ENCODE measurements around the gene MIA2. TPM values are rescaled to one million over a fixed set of nuclear protein-coding genes. Genes with fewer than 3 reads are reported as not detected.
A peak's percentile ranks its signal among the peaks of the same experiment; 100 is the strongest.
"Not testable (repeated sequence)": the region's sequence is repeated elsewhere in the genome, so short reads cannot be mapped to it uniquely, and the experiment has no call there.

MIA2 gene
- total RNA-seq, 4 donors from 2014 or later: 10.9 to 17.0 (median 12.6) TPM

GRCh38 chr14:39230416-39231035 is 3.2 kb upstream of the MIA2 start:
- Histone ChIP-seq H3K9me3 (no peaks in the 10 kb centered on the region), H3K27ac (replicated peaks in 1 of 4) (no peak overlapping the region), H3K4me3 (no peak overlapping the region), H3K27me3 (no peaks in the 10 kb centered on the region), H3K36me3 (no peaks in the 10 kb centered on the region), H3K4me1 (peaks cover 0 to 5% (median 0%) of the 10 kb centered on the region in 4 donors)
- no peak for DNase-seq (ENCODE audit: extremely low spot score)
- WGBS: 73% methylated on average over 5 of the region's 5 CpGs
- intact Hi-C loops (cut with DNase I): no loop called here
- TF ChIP-seq EP300 (IDR thresholded peaks at IDR 0.05): no peak

DNA sequence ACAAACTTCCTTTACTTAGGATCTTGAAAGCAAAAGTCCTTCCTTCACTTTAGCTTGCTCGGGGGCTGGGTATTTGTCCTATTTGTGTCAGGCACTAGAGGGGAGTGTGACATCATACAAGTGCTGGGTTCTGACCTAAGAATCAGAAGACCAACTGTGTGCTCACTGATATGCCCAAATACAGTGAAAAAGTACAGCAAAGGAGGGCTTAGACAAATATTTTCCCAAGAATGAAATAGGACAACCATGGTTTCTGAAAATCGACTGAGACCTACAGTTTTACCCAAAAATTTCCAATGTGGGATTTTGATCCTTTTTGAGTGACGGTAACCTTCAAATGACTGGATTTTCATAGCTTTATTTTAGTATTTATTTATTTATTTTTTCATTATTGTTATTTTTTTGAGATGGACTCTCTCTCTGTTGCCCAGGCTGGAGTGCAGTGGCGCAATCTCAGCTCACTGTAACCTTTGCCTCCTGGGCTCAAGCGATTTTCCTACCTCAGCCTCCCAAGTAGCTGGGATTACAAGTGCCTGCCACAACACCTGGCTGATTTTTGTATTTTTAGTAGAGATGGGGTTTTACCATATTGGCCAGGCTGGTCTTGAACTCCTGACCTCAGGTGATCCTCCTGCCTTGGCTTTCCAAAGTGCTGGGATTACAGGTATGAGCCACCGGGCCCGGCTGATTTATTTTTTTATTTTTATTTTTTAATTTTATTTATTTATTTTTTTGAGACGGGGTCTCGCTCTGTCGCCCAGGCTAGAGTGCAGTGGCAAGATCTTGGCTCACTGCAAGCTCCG is 1.8 kb upstream of the MIA2 start:
- H3K36me3 ChIP-seq; H3K27me3 ChIP-seq; H3K4me1 ChIP-seq; intact Hi-C loops (cut with DNase I); H3K27ac ChIP-seq (replicated peaks in 1 of 4); H3K9me3 ChIP-seq; H3K4me3 ChIP-seq; DNase-seq (ENCODE audit: extremely low spot score): not testable (repeated sequence)
- TF ChIP-seq, protein P1, sequence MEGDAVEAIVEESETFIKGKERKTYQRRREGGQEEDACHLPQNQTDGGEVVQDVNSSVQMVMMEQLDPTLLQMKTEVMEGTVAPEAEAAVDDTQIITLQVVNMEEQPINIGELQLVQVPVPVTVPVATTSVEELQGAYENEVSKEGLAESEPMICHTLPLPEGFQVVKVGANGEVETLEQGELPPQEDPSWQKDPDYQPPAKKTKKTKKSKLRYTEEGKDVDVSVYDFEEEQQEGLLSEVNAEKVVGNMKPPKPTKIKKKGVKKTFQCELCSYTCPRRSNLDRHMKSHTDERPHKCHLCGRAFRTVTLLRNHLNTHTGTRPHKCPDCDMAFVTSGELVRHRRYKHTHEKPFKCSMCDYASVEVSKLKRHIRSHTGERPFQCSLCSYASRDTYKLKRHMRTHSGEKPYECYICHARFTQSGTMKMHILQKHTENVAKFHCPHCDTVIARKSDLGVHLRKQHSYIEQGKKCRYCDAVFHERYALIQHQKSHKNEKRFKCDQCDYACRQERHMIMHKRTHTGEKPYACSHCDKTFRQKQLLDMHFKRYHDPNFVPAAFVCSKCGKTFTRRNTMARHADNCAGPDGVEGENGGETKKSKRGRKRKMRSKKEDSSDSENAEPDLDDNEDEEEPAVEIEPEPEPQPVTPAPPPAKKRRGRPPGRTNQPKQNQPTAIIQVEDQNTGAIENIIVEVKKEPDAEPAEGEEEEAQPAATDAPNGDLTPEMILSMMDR (IDR thresholded peaks at IDR 0.05): peak in 1 of 3 experiments; percentile 33
- WGBS: 91% methylated on average over 11 of the region's 11 CpGs

- no peak for TF ChIP-seq POLR2A (IDR thresholded peaks at IDR 0.05; ENCODE audit: low read depth)
- peaks cover 0 to 5% (median 0%) of the 10 kb centered on the region in 4 donors for H3K4me1 ChIP-seq
- no peaks in the 10 kb centered on the region for H3K27me3 ChIP-seq
- H3K27ac ChIP-seq (replicated peaks in 1 of 4): no peak overlapping the region
- no peaks in the 10 kb centered on the region for H3K36me3 ChIP-seq
- WGBS: 75% methylated on average over 12 of the region's 12 CpGs
- no peak overlapping the region for H3K4me3 ChIP-seq
- intact Hi-C loops (cut with DNase I): no loop called here
- DNase-seq (ENCODE audit: extremely low spot score): no peak
- no peaks in the 10 kb centered on the region for H3K9me3 ChIP-seq
Observed at GRCh38 chr14:39232554-39233415, 930 bp upstream of the MIA2 start.

DNA sequence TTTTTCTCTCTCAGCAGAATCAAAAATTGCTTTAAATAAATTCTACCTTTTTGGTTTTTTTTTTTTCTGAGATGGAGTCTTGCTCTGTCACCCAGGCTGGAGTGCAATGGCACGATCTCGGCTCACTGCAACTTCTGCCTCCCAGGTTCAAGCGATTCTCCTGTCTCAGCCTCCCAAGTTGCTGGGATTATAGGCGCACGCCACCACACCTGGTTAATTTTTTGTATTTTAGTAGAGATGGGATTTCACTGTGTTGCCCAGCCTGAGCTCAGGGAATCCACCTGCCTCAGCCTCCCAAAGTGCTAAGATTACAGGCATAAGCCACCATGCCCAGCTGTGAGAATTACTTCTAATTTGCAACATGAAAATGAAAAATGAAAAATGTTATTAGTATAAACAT is 1.3 kb downstream of the MIA2 start:
- intact Hi-C loops (cut with DNase I): not testable (repeated sequence)

GRCh38 chr14:39235466-39235865 is 1.8 kb downstream of the MIA2 start:
- H3K4me1 ChIP-seq; intact Hi-C loops (cut with DNase I); H3K9me3 ChIP-seq; H3K27me3 ChIP-seq; H3K4me3 ChIP-seq; H3K36me3 ChIP-seq; DNase-seq (ENCODE audit: extremely low spot score); H3K27ac ChIP-seq (replicated peaks in 1 of 4): not testable (repeated sequence)

More for the DNA sequence above, 1.3 kb downstream of the MIA2 start:
- not testable (repeated sequence) for DNase-seq (ENCODE audit: extremely low spot score); H3K9me3 ChIP-seq; H3K27ac ChIP-seq (replicated peaks in 1 of 4); H3K36me3 ChIP-seq; H3K4me3 ChIP-seq; H3K4me1 ChIP-seq; H3K27me3 ChIP-seq
- WGBS: 95% methylated on average over 5 of the region's 5 CpGs

- Histone ChIP-seq H3K36me3 (no peaks in the 10 kb centered on the region), H3K9me3 (no peaks in the 10 kb centered on the region), H3K4me1 (no peaks in the 10 kb centered on the region), H3K4me3 (no peak overlapping the region), H3K27ac (replicated peaks in 1 of 4) (no peak overlapping the region), H3K27me3 (no peaks in the 10 kb centered on the region)
- DNase-seq (ENCODE audit: extremely low spot score): no peak
- intact Hi-C loops (cut with DNase I): no loop called here
- TF ChIP-seq EP300 (IDR thresholded peaks at IDR 0.05) (no peak), POLR2A (IDR thresholded peaks at IDR 0.05; ENCODE audit: low read depth) (no peak), POLR2AphosphoS5 (IDR thresholded peaks at IDR 0.05) (no peak)
- TF ChIP-seq, protein P1 (IDR thresholded peaks at IDR 0.05): no peak
- 94% methylated on average over 1 of the region's 1 CpG for WGBS
Observed at GRCh38 chr14:39240769-39241168, 7.1 kb downstream of the MIA2 start.
